NCI-H1694 (cell line): ENCODE measurements around the gene SCARB1.
A peak's percentile ranks its signal among the peaks of the same experiment; 100 is the strongest.
"Not testable (repeated sequence)": the region's sequence is repeated elsewhere in the genome, so short reads cannot be mapped to it uniquely, and the experiment has no call there.

ENCODE experiments used
- DNase-seq: peaks from one replicate; lab custom pipeline; 2025; lab: John Stamatoyannopoulos, UW

Gene SCARB1, protein sequence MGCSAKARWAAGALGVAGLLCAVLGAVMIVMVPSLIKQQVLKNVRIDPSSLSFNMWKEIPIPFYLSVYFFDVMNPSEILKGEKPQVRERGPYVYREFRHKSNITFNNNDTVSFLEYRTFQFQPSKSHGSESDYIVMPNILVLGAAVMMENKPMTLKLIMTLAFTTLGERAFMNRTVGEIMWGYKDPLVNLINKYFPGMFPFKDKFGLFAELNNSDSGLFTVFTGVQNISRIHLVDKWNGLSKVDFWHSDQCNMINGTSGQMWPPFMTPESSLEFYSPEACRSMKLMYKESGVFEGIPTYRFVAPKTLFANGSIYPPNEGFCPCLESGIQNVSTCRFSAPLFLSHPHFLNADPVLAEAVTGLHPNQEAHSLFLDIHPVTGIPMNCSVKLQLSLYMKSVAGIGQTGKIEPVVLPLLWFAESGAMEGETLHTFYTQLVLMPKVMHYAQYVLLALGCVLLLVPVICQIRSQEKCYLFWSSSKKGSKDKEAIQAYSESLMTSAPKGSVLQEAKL

GRCh38 chr12:124863416-124864325 lies at the start of gene SCARB1:
TSS of gene SCARB1 (minus strand) at chr12:124863864. CDS start at chr12:124863720, 144 bp downstream.
- DNase-seq, result peak; percentile 27

GRCh38 chr12:124912529-124913287 lies 49.0 kb upstream of the SCARB1 start:
- DNase-seq, result not testable (repeated sequence)

GRCh38 chr12:124911521-124911920 lies 47.9 kb upstream of the SCARB1 start:
- not testable (repeated sequence) for DNase-seq

DNA sequence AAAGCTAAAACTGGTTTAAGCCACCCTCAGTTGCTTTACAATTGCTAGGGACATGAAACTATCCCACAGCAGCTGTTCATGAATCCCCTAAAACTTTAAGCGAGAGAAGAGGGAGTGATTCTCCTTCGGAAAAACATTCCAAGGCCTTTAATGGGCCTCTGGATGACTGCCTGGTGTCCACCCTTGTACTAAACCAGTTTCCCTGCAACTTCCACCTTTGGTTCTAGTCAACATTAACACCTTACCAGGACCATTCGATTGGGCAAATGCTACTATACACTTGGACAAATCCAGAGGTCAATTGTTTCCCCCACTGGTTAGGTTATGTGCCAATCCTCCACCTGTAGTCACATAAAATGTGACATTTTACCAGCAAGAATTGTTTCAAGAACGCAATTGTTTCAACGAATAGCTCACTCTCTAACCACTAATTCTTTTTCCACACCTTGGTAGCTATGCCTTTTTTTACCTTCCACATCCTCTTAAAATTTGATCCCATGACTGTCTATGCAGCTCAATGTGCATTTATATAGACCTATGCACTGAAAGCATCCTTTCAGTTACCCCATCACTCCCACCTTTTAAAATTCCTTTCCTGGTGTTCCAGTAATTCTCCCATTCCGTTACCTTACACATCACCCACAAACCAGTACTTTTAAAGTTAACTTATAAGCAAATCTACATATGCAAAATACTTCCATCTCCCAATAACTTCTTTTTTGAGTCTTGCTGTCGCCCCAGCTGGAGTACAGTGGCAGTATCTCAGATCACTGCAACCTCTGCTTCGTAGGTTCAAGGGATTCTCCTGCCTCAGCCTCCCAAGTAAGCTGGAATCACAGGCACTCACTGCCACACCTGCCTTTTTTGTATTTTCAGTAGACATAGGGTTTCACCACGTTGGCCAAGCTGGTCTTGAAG lies 47.2 kb upstream of the SCARB1 start:
- DNase-seq, result no peak

DNA sequence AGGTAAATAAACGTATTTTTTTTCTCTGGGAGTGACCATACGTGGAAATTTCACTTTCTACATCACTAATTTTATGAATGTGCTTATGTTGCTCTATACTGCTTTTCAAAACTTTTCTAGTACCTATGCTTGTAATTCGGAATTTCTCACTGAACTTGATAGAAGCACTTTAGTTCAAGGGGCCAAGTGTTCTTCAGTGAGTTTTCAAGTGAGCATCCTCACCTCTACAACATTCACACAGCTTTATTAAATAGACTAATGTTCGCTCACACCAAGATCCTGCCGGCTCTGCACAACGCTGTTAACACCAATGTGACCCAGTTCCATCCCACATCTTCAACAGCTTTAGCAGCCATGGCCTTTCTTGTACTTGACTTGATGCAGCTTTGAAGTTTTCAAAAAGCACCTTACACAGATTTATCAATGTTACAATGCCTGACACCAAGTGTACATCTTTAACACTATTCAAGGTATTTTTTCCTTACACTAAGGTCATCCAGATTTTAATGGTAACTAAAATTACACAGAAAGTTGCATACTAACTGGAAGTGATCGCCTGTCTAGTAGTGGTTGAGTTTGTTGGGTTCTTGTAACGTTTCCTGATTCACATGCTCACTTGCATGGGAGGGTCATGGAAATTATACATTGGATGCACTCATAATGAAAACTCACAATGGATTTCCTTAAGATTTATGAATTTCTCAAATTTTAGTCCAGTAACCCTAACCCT lies 46.3 kb upstream of the SCARB1 start:
- no peak for DNase-seq

DNA sequence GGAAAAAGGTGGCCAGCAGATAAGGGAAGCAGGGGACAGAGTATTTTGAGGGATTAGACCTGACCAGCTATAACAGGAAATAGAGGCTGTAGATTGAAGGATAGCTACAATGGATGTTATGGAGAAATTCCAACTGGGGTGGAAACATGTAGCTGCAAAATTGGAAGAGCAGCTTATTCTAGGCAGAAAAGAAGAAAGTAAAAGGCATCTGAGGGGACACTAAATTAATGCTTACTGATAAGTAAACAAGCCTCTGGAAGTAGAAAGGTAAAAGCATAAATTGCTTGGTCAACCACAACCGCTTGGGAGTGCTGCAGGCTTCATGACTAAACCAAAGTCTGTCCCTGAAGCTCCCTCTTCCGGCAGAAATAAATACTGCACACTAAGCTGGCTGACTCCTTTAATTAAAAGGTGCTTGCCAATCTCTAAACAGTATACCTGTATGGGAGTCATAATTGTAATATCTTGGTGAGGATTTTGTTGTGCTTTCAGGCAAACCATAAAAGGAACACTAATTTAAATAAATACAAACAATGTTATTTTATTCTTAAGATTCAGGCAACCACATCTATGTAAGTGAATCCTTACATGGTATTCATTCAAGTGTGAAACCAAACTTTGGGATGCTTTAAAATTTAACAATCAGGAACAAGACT lies 43.1 kb upstream of the SCARB1 start:
- no peak for DNase-seq

DNA sequence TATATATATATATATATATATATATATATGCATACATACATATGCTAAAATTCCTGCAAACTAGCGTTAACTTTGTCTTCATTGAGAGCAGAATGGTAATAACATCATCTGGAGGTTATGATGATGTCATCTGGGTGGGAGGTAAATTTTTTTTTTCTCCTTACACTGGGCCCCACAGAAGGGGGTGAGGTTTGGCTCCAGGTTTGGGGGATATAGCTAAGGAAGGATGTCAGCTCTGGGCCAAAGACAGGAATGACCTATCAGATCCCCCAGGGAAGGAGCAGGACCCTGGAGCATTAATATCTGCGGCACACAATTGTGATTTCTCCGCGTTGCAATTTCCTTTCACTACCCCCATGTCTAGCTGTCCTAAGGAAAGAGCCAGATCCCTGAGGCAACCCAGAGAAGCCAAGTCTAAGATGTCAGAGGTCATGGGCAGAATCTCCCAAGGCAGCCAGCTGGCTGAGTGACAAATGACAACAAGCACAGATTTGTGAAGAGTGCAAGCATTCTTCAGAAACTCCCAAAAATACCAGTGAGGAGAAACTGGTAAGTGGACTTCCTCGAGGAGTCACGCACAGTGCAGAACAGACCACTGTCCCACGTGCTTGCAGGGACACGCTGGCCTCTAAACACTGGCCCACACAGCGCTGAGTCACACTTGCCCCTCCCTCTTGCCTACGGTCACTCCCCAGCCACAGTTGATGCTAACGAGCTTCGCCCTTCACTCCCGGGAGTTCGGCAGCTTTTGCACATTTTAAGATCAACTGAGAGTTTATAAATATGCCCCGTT lies 40.8 kb upstream of the SCARB1 start:
- DNase-seq, result no peak

GRCh38 chr12:124902916-124903315 lies 39.3 kb upstream of the SCARB1 start:
- DNase-seq, result no peak

DNA sequence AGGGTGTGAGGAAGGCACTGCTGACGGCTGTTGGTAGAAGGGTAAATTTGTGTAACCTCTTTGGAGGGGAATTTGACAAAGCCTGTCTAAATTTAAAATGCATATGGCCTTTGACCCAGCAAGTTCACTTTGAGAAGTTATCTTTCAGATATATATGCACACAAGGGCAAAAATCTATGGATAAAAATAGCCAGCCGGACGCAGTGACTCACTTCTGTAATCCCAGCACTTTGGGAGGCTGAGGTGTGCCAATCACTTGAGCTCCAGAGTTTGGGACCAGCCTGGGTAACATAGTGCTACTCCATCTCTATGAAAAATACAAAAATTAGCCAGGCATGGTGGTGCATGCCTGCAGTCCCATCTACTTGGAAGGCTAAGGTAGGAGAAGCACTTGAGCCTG lies 37.3 kb upstream of the SCARB1 start:
- DNase-seq, result no peak

DNA sequence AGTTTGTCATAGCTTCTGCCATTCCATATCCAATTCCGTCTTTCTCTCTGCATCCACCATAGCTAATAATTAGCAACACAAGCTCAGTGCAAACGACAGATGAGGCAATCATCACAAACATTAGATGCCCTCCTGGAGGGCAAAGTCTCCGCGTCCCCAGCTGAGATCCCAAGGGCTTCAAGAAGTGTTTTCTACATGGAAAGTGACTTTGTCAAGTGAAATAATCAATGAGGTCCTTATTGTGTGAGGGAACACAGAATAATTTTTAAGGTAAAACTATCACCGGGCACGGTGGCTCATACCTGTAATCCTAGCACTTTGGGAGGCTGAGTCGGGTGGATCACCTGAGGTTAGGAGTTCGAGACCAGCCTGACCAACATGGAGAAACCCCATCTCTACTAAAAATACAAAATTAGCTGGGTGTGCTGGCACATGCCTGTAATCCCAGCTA lies 36.7 kb upstream of the SCARB1 start:
- DNase-seq, result not testable (repeated sequence)

GRCh38 chr12:124898923-124899294 lies 35.2 kb upstream of the SCARB1 start:
- no peak for DNase-seq

GRCh38 chr12:124898200-124898922 lies 34.7 kb upstream of the SCARB1 start:
- DNase-seq, result no peak

DNA sequence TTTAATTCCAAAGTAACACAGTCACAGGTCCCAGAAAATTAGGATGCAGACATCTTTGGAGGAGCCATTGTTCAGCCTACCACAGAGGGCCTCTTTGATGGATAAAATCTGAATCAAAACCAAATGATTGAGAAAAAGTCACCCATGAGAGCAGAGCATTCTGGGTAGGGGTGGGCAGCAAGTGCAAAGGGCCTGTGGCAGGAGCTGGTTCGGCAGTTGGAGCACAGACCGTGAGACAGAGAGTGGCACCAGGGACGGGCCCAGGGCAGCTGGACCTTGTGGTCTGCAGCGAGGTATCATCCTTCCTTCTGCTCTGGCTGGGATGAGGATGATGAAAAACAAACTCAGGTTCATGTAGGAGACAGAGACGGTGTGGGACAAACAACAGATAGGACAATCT lies 32.8 kb upstream of the SCARB1 start:
- no peak for DNase-seq

- DNase-seq, result no peak
Measured at GRCh38 chr12:124893792-124894516, 30.3 kb upstream of the SCARB1 start.

GRCh38 chr12:124888260-124888659 lies 24.6 kb upstream of the SCARB1 start:
- no peak for DNase-seq

- DNase-seq, result not testable (repeated sequence)
Measured at GRCh38 chr12:124887766-124888165, 24.1 kb upstream of the SCARB1 start.
